ENCODE data around the gene TRPC5OS. TPM values are rescaled to one million over a fixed set of nuclear protein-coding genes. Genes with fewer than 3 reads are reported as not detected.

Gene TRPC5OS
- total RNA-seq, 2 donors from 2014 or later, result 0.26 TPM; not detected in 1

- 67 to 72% methylated on average over 7 of the region's 7 CpGs for WGBS, 2 donors
- no peaks in the 10 kb centered on the region for H3K27me3 ChIP-seq
- DNase-seq (no peak), ATAC-seq (peak; percentile 30)
- no peak overlapping the region for H3K4me3 ChIP-seq
- intact Hi-C loops (cut with DNase I), result no loop called here
- TF ChIP-seq POLR2A (IDR thresholded peaks at IDR 0.05) (no peak), CTCF (IDR thresholded peaks at IDR 0.05) (no peak)
- no peaks in the 10 kb centered on the region for H3K4me1 ChIP-seq
- no peak overlapping the region for H3K27ac ChIP-seq
- no peaks in the 10 kb centered on the region for H3K9me3 ChIP-seq
- H3K36me3 ChIP-seq (replicated peaks in 1 of 2; ENCODE audit: insufficient read depth in 1 of 2, low read depth in 2 of 2), result no peaks in the 10 kb centered on the region
Observed at GRCh38 chrX:111914398-111915090, 38.6 kb downstream of the TRPC5OS start.

GRCh38 chrX:111917591-111917990 is 41.6 kb downstream of the TRPC5OS start:
- Histone ChIP-seq H3K4me3 (no peak overlapping the region), H3K4me1 (no peaks in the 10 kb centered on the region), H3K9me3 (no peaks in the 10 kb centered on the region), H3K36me3 (replicated peaks in 1 of 2; ENCODE audit: insufficient read depth in 1 of 2, low read depth in 2 of 2) (no peaks in the 10 kb centered on the region), H3K27ac (no peak overlapping the region), H3K27me3 (no peaks in the 10 kb centered on the region)
- no peak for TF ChIP-seq CTCF (IDR thresholded peaks at IDR 0.05)
- TF ChIP-seq POLR2A (IDR thresholded peaks at IDR 0.05), result no peak
- intact Hi-C loops (cut with DNase I), result no loop called here
- DNase-seq (no peak), ATAC-seq (no peak)

DNA sequence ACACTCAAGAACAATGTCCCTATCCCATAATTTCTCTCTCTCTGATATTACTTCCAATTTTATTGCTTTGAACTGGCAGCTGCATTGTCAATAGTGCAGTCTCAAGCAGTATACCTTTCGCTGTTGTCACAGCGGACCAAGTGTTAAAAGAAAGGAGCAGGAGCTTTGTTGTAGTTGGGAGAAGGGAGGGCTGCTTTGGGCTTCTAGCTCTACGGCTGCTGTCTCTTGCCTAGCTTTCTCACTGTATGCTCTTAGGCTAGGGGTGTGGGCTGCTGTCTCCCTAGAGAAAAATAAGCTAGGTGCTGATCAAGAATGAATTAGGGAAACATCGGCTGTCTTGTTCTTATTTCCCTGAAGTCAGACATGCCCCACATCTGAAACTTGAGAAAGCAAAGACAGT is 52.5 kb downstream of the TRPC5OS start:
- intact Hi-C loops (cut with DNase I), result no loop called here
- no peaks in the 10 kb centered on the region for H3K4me1 ChIP-seq
- ATAC-seq, result no peak
- H3K4me3 ChIP-seq, result no peak overlapping the region
- no peaks in the 10 kb centered on the region for H3K27me3 ChIP-seq
- H3K27ac ChIP-seq, result no peak overlapping the region
- DNase-seq, result no peak
- TF ChIP-seq POLR2A (IDR thresholded peaks at IDR 0.05) (no peak), CTCF (IDR thresholded peaks at IDR 0.05) (no peak)
- WGBS, 2 donors, result 70 to 72% methylated on average over 4 of the region's 4 CpGs
- H3K9me3 ChIP-seq, result no peaks in the 10 kb centered on the region
- H3K36me3 ChIP-seq (replicated peaks in 1 of 2; ENCODE audit: insufficient read depth in 1 of 2, low read depth in 2 of 2), result no peaks in the 10 kb centered on the region

Other genes with a start within 250 kb of the TRPC5OS start
- gene ALG13, start 195.0 kb upstream of the TRPC5OS start, total RNA-seq, result 100 to 1,000 TPM in 1 of 2 donors, 10 to 100 TPM in 1; 49.8 to 108 TPM
- gene TRPC5, start 206.6 kb downstream of the TRPC5OS start, total RNA-seq, result under 1 TPM; under 0.01 to 0.33 TPM
- gene RTL4, start 206.8 kb downstream of the TRPC5OS start, total RNA-seq, result 1 to 10 TPM in 1 of 2 donors, not detected in 1; 1.3 TPM

Data from body of pancreas (tissue), 4 donors.